GM12801 (cell line): ENCODE data around the gene ARHGEF39.

ENCODE experiments used
- TF ChIP-seq, protein P1 (sequence below): IDR thresholded peaks from one replicate; pipeline ENCODE4 v1.5.1; 2011; ENCODE audit warnings: control low read depth; ENCODE audit not compliant: insufficient read length; ENCODE audit errors: extremely low read depth

ARHGEF39 gene

DNA sequence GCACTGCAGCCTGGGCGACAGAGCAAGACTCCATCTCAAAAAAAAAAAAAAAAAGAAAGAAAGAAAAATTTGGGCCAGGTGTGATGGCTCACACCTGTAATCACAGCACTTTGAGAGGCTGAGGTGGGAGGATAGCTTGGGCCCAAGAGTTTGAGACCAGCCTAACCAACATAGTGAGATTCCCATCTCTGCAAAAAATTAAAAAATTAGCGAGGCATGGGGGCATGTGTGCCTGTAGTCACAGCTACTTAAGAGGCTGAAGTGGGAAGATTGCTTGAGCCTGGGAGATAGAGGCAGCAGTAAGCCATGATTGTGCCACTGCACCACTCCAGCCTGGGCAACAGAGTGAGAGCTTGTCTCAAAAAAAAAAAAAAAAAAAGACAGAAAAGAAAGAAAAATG is 11.4 kb downstream of the ARHGEF39 start:
- TF ChIP-seq, protein P1, sequence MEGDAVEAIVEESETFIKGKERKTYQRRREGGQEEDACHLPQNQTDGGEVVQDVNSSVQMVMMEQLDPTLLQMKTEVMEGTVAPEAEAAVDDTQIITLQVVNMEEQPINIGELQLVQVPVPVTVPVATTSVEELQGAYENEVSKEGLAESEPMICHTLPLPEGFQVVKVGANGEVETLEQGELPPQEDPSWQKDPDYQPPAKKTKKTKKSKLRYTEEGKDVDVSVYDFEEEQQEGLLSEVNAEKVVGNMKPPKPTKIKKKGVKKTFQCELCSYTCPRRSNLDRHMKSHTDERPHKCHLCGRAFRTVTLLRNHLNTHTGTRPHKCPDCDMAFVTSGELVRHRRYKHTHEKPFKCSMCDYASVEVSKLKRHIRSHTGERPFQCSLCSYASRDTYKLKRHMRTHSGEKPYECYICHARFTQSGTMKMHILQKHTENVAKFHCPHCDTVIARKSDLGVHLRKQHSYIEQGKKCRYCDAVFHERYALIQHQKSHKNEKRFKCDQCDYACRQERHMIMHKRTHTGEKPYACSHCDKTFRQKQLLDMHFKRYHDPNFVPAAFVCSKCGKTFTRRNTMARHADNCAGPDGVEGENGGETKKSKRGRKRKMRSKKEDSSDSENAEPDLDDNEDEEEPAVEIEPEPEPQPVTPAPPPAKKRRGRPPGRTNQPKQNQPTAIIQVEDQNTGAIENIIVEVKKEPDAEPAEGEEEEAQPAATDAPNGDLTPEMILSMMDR: no peak

DNA sequence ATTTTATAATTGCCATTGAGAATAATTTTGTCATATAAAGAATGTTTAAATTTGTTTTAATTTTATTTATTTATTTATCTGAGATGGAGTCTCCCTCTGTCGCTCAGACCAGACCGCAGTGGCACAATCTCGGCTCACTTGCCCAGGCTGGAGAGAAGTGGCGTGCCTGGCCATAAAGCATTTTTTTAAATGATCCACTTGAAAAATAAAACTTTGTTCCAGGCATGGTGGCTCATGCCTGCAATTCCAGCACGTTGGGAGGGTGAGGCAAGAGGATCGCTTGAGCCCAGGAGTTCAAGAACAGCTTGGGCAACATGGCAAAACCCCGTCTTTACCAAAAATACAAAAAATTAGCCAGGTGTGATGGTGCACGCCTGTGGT is 12.2 kb downstream of the ARHGEF39 start:
- TF ChIP-seq, protein P1: no peak

DNA sequence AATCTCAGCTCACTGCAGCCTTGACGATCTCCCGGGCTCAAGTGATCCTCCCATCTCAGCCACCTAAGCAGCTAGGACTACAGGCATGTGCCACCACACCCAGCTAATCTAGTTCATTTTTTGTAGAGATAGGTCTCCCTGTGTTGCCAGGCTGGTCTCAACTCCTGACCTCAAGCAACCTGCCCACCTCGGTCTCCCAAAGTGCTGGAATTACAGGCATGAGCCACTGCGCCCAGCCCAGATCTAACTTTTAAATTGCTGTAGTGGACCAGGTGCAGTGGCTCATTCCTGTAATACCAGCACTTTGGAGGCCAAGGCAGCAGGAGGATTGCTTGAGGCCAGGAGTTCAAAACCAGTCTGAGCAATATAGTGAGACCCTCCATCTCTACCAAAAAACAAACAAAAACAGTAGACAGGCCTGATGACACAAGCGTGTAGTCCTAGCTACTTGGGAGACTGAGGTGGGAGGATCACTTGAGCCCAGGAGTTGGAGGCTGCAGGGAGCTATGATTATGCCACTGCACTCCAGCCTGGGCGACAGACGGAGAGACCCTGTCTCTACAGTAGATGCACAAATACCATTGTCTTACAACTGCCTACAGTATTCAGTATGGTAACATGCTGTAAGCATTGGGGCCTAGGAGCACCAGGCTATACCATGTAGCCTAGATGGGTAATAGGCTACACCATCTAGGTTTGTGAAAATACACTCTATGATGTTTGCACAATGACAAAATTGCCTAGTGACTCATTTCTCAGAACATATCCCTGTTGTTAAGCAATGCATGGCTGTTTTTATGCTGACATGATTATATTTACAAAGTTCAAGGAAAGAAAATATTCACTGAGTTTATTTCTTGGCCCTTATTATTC is 12.8 kb downstream of the ARHGEF39 start:
- TF ChIP-seq, protein P1: no peak

DNA sequence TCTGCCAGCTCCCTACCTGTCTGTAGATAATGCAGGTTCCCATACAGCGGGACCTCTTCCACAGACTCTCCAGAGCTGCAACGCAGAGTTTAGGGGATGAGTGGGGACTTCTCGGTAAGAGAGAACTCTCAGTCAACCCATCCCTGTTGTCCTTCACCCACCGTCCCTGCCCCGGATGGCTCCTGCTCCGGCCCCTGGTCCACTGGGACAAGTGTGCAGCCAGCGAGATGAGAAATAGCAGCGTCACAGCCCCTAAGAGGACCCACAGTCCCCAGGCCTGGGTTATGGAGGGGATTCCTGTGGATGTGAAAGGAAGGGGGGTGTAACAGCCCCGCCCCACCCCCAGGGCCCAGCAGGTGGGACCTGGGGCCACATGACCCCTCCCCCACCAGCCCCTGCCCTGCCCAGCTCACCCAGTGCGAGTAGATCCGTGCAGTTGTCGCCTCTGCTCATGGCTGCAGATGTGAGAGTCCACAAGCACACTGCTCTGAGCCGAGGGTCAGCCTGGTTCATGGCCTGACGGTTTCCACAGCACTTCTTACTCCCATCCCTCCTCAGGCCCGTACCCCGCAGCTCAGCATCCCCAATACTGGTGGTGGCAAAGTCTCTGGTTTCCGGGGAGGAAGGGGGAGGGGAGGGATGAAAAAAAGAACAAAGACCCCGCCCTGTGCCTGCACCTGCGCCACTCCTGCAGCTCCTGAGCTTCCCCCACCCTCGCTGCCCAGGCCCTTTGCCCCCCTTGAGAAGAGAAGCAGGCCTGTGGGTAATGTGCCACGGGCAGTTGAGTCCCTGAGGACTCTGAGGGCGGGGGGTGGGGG is 14.4 kb downstream of the ARHGEF39 start, which contains the start of gene SIT1:
Gene SIT1 (minus strand): TSS at position 591 of the 818 bp plus-strand sequence. CDS start 78 bp downstream, at position 513.
- TF ChIP-seq, protein P1: no peak

DNA sequence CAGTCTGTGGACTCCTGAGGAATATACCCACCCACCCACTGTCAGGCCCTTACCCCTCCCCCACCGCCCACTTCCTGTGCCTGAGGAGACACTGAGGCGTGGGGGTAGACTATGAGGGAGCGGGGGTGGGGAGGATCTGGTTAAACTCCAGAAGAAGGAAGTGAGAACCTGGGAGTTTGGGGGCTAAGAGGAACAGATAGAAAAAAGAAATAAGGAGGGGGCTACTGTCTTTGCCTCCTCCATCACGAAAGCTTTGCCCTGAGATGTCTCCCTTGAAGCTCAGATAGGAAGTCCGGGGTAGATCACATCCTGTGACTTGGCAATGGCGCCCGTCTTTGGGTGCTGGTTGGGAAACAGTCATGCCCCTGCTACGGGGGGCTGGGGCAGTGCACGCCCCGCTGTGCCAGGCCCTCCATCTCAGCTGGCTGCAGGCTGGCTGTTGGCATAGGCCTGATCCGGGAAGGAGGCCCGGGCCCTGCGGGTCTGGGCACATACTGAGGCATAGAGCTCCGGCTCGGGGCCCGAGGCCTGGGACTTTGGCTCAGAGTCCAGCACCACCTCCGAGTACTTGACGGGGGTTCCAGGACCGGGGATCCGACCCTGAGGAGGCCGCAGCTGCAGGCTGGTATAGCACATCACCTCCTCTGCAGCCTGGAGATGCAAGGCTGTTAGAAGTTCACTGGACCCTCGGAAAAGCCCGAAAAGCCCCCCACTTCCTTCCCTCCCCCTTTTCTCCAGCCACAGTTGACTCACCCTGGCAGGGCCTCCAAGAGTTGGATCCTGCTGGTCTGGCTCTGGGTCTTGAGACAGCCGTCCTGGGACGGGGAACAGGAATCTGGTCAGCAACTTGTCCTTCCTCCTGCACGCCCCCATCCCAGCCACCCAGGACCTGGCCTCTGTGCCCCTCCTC is 15.3 kb downstream of the ARHGEF39 start:
- TF ChIP-seq, protein P1: no peak

DNA sequence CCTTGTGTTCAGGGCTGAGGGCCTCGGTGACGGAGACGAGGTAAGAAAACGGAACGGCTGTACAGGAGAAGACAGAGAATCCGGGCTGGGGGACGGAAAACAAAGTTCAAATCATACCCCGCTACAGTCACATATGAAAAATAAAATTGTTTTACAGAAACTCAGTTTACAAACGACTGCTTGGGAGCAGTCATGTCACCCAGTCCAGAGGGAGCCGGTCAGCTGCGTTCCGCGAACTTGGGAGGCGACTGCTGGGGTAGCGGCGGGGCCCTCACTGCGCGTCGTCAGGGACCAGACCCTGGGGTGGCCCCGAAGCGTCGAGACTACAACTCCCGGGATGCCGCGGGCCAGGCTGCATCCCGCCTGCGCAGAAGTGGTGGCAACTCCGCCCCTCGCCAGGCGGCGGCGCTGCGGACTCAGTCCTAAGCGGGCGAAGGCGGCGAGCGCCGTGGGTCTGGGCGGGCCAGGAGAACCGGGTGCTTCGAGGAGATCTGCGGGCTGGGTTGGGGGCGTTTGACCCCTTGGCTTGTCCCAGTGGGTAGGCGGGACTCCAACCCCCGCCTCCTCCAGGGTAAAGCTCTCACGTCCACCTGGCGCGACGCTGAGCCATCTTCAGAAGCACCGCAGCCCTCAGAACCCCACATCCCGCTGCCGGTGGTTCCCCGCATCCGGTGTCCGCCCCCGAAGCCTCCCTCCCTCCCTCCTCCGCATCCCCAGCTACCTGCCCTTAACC is 18.3 kb downstream of the ARHGEF39 start:
- TF ChIP-seq, protein P1: no peak
